Motor neuron (in vitro differentiated cells): Measurements from ENCODE around the gene FKBP5. TPM values are rescaled to one million over a fixed set of nuclear protein-coding genes. Genes with fewer than 3 reads are reported as not detected.
"Not testable (repeated sequence)": the region's sequence is repeated elsewhere in the genome, so short reads cannot be mapped to it uniquely, and the experiment has no call there.

Experiments used
- ATAC-seq, 8 experiments: fragments of 200-7000 bp; cut with Tn5 transposase; replicated peaks in 6 of 8; 2 replicates each; pipeline ENCODE4 v1.8.0; 2021; ENCODE audit warnings: mild to moderate bottlenecking in 8 of 8, moderate library complexity in 8 of 8
- H3K27ac ChIP-seq, 2 donors: fragments of 250-450 bp; sonication (Bioruptor Pico); 2 replicates each; pipeline ENCODE4 v1.9.0; 2021; ENCODE audit warnings: antibody characterized with exemption in 2 of 2, mild to moderate bottlenecking in 2 of 2, moderate library complexity in 1 of 2
- H3K4me1 ChIP-seq, 2 donors: fragments of 250-450 bp; sonication (Bioruptor Pico); replicated peaks in 1 of 2; 2 replicates each; pipeline ENCODE4 v1.6.1; 2021; ENCODE audit warnings: antibody characterized with exemption in 2 of 2, mild to moderate bottlenecking in 2 of 2, moderate library complexity in 1 of 2
- H3K4me3 ChIP-seq, 5 donors: fragments of 250-450 bp; sonication (Bioruptor Pico); 2 replicates each; pipeline ENCODE4 v1.9.0; 2021; ENCODE audit warnings: antibody characterized with exemption in 5 of 5, mild to moderate bottlenecking in 5 of 5, moderate library complexity in 4 of 5
- WGBS, 10 experiments: fragments of 450-650 bp; shearing (Covaris generic); methylation state at CpG; one replicate each; pipeline ENCODE4 v1.0.0; 2022; 5-methylcytosine and 5-hydroxymethylcytosine counted together
- in situ Hi-C, 9 experiments: fragments of 400-800 bp; cut with MboI; loops; one replicate each; pipeline ENCODE4 v1.15.0; 2021; ENCODE audit warnings: low sequenced_read_pairs in 9 of 9, low pct_unique_long_range_greater_than_20kb in 2 of 9; ENCODE audit not compliant: unreplicated experiment in 9 of 9
- total RNA-seq, 8 experiments: library from RNA; unstranded; fragments of 300-600 nt; gene quantifications; 2 replicates each; pipeline versions ENCODE4 v1.2.3 to v1.2.4, GENCODE V29; 2022

The FKBP5 gene
- total RNA-seq, 8 experiments from 2014 or later: 5.6 to 23.5 (median 10.9) TPM

GRCh38 chr6:35678814-35679213 is 9.9 kb downstream of the FKBP5 start:
- WGBS, 10 experiments: 75 to 100% (median 87%) methylated on average over 1 of the region's 1 CpG; no CpG with 5 or more reads in 4 of the 10 experiments
- in situ Hi-C loops: no loop called here
- Histone ChIP-seq H3K4me1 (peaks cover 2 to 5% of the 10 kb centered on the region in 2 donors), H3K4me3 (no peak overlapping the region), H3K27ac (no peak overlapping the region)
- ATAC-seq: no peak

- WGBS, 10 experiments: 41 to 95% (median 75%) methylated on average over 1 to 4 of the region's 4 CpGs
- ATAC-seq: peak in 1 of 8 experiments; percentile 32
Observed at GRCh38 chr6:35678021-35678654, 10.6 kb downstream of the FKBP5 start.

DNA sequence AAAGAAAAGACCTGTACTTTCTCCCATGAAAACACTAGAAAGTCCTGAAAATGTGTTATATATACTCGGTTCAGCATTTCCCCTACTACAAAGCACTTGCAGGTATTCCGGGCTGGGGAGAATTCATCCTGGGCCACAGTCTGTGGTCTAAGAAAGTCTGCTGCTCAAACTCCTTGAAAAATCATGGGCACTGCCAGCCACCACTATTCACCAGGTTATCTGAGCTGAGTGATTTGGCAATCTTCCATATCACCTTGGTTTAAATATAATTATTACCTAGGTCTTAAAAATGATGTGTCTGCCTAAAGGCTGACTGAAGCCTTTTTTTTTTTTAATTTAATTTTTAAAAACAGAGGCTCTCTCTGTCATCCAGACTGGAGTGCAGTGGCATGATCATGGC is 11.3 kb downstream of the FKBP5 start:
- ATAC-seq: no peak
- H3K4me3 ChIP-seq: no peak overlapping the region
- in situ Hi-C loops: no loop called here
- no peak overlapping the region for H3K27ac ChIP-seq
- peaks cover 2 to 5% of the 10 kb centered on the region in 2 donors for H3K4me1 ChIP-seq
- 60 to 100% (median 100%) methylated on average over 1 to 2 of the region's 2 CpGs; no CpG with 5 or more reads in 3 of the 10 experiments for WGBS, 10 experiments

More at GRCh38 chr6:35678021-35678654, 10.6 kb downstream of the FKBP5 start:
- H3K4me1 ChIP-seq: peaks cover 2 to 5% of the 10 kb centered on the region in 2 donors
- in situ Hi-C loops: no loop called here
- no peak overlapping the region for H3K27ac ChIP-seq
- H3K4me3 ChIP-seq: no peak overlapping the region

DNA sequence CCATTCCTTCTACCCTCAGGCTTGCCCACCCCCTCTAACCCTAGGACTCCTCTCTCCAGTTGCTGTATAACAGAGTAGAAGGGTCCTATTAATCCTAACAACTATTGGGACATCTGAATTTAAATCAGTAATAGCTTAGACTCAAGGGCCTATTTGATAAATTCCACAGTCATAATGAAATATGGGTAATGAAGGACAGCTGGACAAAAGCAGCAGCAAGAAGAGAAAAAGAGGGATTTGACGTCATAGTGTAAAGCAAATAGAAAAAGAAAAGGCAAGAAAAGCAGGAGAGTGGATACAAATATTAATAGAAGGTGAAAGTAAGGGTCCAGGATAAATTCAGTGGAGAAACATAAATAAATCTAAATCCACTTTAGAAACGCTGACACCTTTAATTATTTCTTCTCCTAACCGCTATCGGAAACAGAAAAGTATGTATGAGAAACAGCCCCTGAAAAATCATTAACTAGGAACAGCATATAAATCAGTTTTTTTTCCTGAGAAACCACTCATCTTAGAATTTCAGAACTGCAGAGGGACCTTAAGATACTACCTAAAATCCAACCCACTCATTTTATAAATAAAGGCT is 12.8 kb downstream of the FKBP5 start:
- in situ Hi-C loops: no loop called here
- no peak overlapping the region for H3K27ac ChIP-seq
- WGBS, 10 experiments: 28 to 86% (median 60%) methylated on average over 3 to 4 of the region's 4 CpGs
- no peak overlapping the region for H3K4me3 ChIP-seq
- peaks cover 2 to 5% of the 10 kb centered on the region in 2 donors for H3K4me1 ChIP-seq
- no peak for ATAC-seq

- H3K4me1 ChIP-seq: peaks cover 2 to 5% of the 10 kb centered on the region in 2 donors
- in situ Hi-C loops: no loop called here
- H3K27ac ChIP-seq: no peak overlapping the region
- no peak overlapping the region for H3K4me3 ChIP-seq
- no peak for ATAC-seq
- WGBS, 10 experiments: 86 to 100% (median 94%) methylated on average over 2 to 3 of the region's 3 CpGs; no CpG with 5 or more reads in 1 of the 10 experiments
Observed at GRCh38 chr6:35674594-35674993, 14.1 kb downstream of the FKBP5 start.

DNA sequence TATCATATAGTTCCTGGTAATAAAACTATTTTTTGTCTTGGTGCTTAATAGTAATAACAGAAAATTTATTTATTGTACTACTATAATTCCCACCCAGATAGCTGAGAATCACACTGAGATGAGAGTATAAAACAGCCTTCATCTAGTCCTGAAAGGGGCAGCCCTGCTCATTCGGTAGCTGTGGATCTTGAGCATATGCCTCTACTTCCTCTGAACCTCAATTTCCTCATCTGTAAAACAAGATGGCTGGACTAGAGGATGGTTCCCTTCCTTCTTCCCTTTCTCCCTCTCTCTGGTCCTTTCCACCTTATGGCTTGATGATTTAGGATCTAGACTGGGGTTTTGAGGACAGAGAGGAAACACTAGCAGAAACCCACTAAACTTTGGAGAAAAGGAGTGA is 15.0 kb downstream of the FKBP5 start:
- in situ Hi-C loops: no loop called here
- no peak for ATAC-seq
- WGBS, 10 experiments: 20 to 100% (median 83%) methylated on average over 1 of the region's 1 CpG; no CpG with 5 or more reads in 5 of the 10 experiments

GRCh38 chr6:35673284-35673666 is 15.4 kb downstream of the FKBP5 start:
- H3K27ac ChIP-seq, in situ Hi-C loops: not testable (repeated sequence)

More for the DNA sequence above, 15.0 kb downstream of the FKBP5 start:
- H3K27ac ChIP-seq: no peak overlapping the region
- no peak overlapping the region for H3K4me3 ChIP-seq
- peaks cover 2 to 5% of the 10 kb centered on the region in 2 donors for H3K4me1 ChIP-seq

GRCh38 chr6:35670453-35670852 is 18.3 kb downstream of the FKBP5 start:
- H3K4me3 ChIP-seq, H3K27ac ChIP-seq, in situ Hi-C loops, ATAC-seq, H3K4me1 ChIP-seq: not testable (repeated sequence)
- 80 to 100% (median 94%) methylated on average over 1 to 9 of the region's 9 CpGs for WGBS, 10 experiments

More at GRCh38 chr6:35673284-35673666, 15.4 kb downstream of the FKBP5 start:
- not testable (repeated sequence) for H3K4me1 ChIP-seq, H3K4me3 ChIP-seq, ATAC-seq
- WGBS, 10 experiments: 100% methylated on average over 1 to 2 of the region's 2 CpGs; no CpG with 5 or more reads in 6 of the 10 experiments

GRCh38 chr6:35669451-35670045 is 19.2 kb downstream of the FKBP5 start:
- ATAC-seq: peak in 3 of 8 experiments; percentile 60 to 71 (median 71)
- no peak overlapping the region for H3K27ac ChIP-seq
- in situ Hi-C loops: no loop called here
- 0 to 100% (median 89%) methylated on average over 1 of the region's 1 CpG; no CpG with 5 or more reads in 1 of the 10 experiments for WGBS, 10 experiments
- peaks cover 0 to 1% of the 10 kb centered on the region in 2 donors for H3K4me1 ChIP-seq
- no peak overlapping the region for H3K4me3 ChIP-seq

DNA sequence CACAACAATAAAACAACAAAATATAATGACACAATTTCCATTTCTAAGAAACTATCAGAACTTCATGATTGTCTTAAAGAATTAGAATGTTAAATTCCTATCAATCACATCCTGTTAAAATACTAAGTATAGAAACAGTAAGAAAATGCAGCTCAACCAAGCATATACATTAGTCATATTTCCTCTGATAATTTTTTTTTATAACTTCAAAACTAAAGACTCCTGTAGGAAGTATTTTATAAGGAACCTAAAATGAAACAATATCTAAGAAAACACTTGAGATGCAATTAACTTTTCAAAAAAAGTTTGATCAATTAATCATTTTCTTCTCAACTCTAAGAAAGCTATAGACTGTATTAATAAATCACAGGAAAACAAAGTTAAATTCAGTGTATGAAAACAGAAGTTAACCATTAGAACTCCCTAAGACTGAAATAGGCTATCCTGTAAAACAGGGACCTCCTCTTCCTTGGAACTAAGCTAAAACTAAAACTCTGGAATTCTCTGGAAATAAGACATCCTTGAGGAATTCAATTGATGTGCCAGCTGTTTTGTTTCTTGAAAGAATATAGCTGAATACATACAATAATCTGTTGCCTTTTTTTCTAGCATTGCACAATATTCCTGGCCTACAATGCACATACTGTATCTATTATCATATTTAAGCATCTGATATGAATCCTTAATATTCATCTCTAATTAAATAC is 19.8 kb downstream of the FKBP5 start:
- Histone ChIP-seq H3K4me3 (no peak overlapping the region), H3K27ac (no peak overlapping the region), H3K4me1 (peaks cover 2 to 8% of the 10 kb centered on the region in 2 donors)
- ATAC-seq: peak in 3 of 8 experiments; percentile 39 to 72 (median 50)
- in situ Hi-C loops: no loop called here

DNA sequence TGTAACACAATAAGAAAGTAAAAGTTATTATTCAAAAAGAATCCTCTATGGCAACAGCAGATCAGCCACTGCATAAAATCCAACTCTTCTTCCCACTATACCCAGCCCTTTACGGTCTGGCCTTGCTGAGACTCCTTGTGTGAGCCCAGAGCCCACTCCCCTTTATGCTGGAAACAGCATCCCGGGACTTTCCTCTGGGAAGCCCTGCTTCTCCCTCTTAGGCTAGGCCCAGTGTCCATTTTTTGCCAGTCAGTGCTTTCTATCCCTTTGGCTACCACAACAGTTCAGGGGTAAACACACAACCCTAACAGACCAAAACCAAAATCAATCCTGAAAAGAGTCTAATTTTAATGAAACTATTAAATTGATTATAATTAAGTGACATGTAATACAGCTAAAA is 20.6 kb downstream of the FKBP5 start:
- no peak for ATAC-seq
- Histone ChIP-seq H3K4me3 (no peak overlapping the region), H3K4me1 (peaks cover 5 to 14% of the 10 kb centered on the region in 2 donors), H3K27ac (no peak overlapping the region)
- 60 to 100% (median 91%) methylated on average over 1 to 2 of the region's 2 CpGs; no CpG with 5 or more reads in 2 of the 10 experiments for WGBS, 10 experiments
- in situ Hi-C loops: no loop called here

- Histone ChIP-seq H3K27ac (no peak overlapping the region), H3K4me3 (no peak overlapping the region), H3K4me1 (peaks cover 5 to 18% of the 10 kb centered on the region in 2 donors)
- 50 to 100% (median 92%) methylated on average over 1 to 3 of the region's 3 CpGs; no CpG with 5 or more reads in 3 of the 10 experiments for WGBS, 10 experiments
- ATAC-seq: no peak
- in situ Hi-C loops: no loop called here
Observed at GRCh38 chr6:35665573-35665972, 23.1 kb downstream of the FKBP5 start.

GRCh38 chr6:35664945-35665344 is 23.8 kb downstream of the FKBP5 start:
- WGBS, 10 experiments: 55 to 90% (median 73%) methylated on average over 2 to 3 of the region's 3 CpGs

More at GRCh38 chr6:35664945-35665344, 23.8 kb downstream of the FKBP5 start:
- no peak overlapping the region for H3K27ac ChIP-seq
- in situ Hi-C loops: no loop called here
- H3K4me1 ChIP-seq: peaks cover 5 to 18% of the 10 kb centered on the region in 2 donors
- H3K4me3 ChIP-seq: no peak overlapping the region
- no peak for ATAC-seq
